NCI-H1048 (cell line): ENCODE results near the gene TRAF4.
"Not testable (repeated sequence)": the region's sequence is repeated elsewhere in the genome, so short reads cannot be mapped to it uniquely, and the experiment has no call there.

ENCODE experiments used
- DNase-seq: peaks from one replicate; lab custom pipeline; 2025; lab: John Stamatoyannopoulos, UW

The TRAF4 gene

GRCh38 chr17:28733346-28733745, 10.5 kb upstream of the TRAF4 start:
- DNase-seq = no peak

DNA sequence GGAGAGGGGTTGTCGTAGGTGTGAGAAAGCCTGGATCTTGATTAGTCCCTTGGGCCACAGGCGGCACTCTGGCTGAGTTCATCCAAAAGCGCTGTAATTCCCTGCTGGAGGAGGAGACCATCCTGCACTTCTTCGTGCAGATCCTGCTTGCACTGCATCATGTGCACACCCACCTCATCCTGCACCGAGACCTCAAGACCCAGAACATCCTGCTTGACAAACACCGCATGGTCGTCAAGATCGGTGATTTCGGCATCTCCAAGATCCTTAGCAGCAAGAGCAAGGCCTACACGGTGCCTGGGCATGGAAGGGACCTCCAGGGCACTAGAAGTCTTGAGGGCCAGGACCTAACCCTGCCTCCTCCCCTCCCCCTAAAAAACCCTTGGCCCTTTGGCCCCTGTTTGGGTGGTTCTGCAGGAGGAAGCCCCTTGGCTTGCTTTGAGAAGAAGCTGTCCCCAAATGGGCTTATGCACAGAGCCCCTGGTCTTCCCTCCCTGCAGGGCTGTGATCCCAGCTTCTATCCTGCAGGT, 9.0 kb upstream of the TRAF4 start:
- DNase-seq = no peak

- DNase-seq = no peak
These were observed 8.5 kb upstream of the TRAF4 start for GRCh38 chr17:28735242-28735722.

- not testable (repeated sequence) for DNase-seq
These were observed 7.7 kb upstream of the TRAF4 start for GRCh38 chr17:28735913-28736769.

GRCh38 chr17:28737316-28737715, 6.5 kb upstream of the TRAF4 start:
- DNase-seq = no peak

DNA sequence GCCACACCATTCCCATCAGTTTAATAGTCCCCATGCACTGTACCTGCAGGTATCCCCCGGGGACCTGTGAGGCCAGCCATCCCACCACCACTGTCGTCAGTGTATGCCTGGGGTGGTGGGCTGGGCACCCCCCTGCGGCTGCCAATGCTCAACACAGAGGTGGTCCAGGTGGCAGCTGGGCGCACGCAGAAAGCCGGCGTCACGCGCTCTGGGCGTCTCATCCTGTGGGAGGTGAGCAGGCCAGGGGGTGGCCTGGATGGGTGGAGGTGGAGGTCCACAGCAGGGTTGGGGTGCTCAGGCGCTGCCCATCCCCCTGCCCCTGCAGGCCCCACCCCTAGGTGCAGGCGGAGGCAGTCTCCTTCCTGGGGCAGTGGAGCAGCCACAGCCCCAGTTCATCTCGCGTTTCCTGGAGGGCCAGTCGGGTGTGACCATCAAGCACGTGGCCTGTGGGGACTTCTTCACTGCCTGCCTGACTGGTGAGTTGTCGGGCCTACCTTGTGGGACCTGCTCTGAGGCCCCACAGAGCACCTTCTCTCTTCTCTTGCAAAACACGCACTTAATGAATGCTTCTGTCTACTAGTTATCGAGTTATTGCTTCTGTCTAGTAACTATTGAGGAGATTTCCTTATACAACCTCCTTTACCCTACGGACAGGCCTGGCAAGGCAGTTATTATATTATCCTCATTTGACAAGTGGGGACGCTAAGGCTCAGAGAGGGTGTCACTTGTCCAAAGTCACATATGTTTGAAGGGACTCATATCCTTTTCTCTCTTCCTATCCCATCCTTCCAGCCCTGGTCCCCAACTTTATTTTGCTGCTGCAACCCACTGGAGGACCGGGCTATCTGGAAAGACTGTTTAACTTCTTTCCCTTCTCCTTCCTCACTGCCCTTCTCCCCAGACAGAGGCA, 5.8 kb upstream of the TRAF4 start:
- DNase-seq = no peak

- DNase-seq = no peak
These were observed 5.0 kb upstream of the TRAF4 start for GRCh38 chr17:28738680-28739384.

- no peak for DNase-seq
These were observed 3.1 kb upstream of the TRAF4 start for GRCh38 chr17:28740406-28741357.

DNA sequence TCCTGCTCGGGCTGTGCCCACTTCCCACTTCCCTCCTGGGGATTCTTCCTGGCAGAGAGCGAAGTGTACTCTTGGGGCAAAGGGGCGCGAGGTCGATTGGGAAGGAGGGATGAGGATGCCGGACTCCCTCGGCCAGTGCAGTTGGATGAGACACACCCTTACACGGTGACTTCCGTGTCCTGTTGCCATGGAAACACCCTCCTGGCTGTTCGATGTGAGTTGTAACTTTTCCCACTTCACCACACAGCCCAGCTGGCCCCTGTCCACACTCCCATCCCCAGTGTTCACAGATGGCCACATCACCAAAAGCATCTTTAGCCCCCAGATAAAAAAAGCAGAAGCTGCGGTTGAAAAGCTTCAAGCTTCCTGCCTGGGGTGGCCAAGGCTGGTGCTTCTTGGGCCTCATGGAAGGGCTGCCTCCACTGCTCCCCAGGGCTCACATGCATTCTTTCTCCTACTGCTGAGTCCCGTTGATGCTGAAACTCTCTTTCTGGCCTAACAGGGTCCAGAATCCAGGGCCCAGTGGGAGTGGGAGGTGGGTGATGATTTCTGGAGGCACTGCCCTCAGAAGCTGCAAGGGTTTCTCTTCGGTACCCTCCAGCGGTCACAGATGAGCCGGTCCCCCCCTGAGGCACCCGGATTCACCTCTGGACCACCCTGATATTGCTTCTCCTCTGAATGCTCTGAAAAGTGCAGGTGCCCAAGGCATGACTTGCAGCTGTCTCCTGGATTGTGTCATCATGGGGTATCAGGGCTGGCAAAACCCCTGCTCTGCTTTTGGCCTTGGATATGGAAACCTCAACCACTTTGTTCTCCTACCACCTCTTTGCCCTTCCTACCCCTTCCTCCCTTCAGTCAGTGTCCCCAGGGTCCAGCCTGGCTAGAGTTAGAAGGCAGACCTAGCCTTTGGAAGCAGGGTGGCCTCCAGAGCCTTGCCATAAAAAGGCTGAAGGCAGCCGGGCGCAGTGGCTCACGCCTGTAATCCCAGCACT, 2.2 kb upstream of the TRAF4 start:
- no peak for DNase-seq

DNA sequence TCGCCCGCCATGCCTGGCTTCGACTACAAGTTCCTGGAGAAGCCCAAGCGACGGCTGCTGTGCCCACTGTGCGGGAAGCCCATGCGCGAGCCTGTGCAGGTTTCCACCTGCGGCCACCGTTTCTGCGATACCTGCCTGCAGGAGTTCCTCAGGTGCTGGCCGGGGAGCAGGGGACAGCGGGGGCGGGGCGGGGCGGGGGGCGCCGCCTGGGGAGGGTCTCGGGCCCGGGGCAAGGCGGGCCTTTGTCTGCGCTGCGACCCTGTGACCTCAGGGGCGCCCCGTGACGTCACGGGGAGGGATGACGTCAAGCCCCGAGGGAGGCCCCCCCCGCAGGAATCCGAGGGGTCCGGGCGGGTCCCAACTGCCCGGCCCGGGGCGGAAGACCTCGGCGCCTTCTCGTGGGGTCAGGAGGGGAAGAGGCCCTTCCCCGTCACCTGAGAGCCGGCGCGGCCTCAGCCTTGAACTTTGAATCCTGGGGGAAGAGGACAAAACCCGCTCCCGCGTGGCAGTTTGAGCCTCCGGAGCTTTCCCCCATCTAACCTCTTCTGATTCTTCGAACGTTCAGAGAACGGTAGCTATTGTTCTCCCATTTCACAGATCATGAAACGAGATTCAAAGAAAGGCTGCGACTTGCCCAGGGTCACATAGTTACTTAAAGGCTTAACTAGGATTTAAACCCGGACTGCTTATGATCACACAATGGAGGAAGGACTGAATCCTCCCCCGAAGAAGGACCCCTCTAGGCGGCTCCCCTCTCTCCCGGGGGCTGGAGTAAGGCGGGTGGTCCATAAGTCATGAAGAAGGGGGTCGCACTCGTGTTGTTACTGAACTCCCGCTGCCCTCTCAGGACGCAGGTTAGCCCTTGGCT, 527 bp downstream of the TRAF4 start:
- DNase-seq = no peak

- no peak for DNase-seq
These were observed 1.4 kb downstream of the TRAF4 start for GRCh38 chr17:28744972-28745785.

GRCh38 chr17:28745786-28746411, 2.1 kb downstream of the TRAF4 start:
- no peak for DNase-seq

DNA sequence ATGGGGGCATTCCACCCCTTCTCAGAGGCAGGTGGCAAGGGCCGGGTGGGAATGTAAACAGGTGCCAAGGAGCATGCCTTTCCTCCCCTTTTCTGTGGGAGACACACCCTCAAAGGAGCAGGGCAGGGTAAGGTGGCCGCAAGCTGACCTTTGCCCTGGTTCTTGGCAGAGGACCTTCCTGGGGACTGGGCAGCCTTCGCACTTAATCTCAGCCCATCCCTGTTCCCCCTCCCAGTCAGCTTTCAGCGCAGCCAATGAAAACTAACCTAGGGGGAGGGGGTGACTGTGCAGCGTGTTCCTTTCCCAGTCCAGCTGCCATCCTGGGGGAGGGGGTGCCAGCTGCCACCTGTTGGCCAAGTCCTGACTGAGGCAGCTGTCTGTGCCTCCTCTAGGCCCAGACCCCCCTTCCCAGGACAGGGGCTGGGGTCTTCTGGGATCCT, 2.8 kb downstream of the TRAF4 start:
- DNase-seq = no peak

DNA sequence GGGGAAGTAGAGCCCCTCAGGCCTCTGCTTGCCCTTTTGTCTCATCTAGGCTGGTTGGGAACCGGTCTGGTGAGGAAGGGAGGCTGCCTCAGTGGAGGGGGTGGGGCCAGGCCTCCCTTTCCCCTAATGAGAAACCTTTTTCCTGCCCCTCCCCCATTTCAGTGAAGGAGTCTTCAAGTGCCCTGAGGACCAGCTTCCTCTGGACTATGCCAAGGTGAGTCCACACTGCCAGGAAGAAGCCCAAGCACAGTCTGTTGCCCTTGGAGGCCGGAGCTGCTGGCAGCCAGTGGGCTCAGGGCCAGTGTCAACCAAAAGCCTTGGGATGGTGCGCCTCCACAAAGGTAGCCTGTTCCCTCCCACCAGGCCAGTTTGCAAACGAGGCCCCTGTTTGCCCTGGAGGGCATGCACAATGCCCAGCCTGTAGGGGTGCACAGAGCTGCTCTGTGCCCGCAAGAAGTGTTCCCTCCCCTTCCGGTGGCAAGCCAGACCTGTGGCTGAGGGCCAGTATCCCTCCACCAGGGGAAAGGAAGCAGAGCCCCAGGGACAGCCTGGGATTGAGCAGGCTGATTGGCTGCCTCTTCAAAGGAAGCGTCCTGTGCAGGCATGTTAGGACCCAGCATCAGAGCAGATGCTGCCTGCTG, 3.4 kb downstream of the TRAF4 start:
- no peak for DNase-seq

GRCh38 chr17:28747801-28748750, 4.3 kb downstream of the TRAF4 start:
- DNase-seq = no peak
